ENCODE results near the gene SETD1A. TPM values are rescaled to one million over a fixed set of nuclear protein-coding genes. Genes with fewer than 3 reads are reported as not detected.
A peak's percentile ranks its signal among the peaks of the same experiment; 100 is the strongest.

Gene SETD1A
- total and polyA plus RNA-seq, 9 of the 15 experiments (the other 6 are each of a cell fraction or from before 2014, with no cell fraction given) = 0.08 to 36.0 (median 4.2) TPM

GRCh38 chr16:30949650-30950515, 7.7 kb upstream of the SETD1A start (continued):
- TF ChIP-seq THRAP3 (IDR thresholded peaks at IDR 0.05; ENCODE audit: borderline replicate concordance) (peak; percentile 71; the same call in 1 of the 2 replicates), POLR2AphosphoS5 (IDR thresholded peaks at IDR 0.05; ENCODE audit: control insufficient read depth, insufficient read depth, low read depth, low read length) (peak; percentile 85), EP300 (IDR thresholded peaks at IDR 0.05; ENCODE audit: low read length) (peak; percentile 90), ZNF212 (CRISPR knock-in tag; IDR thresholded peaks at IDR 0.05) (no peak), ZFPM2 (CRISPR knock-in tag; IDR thresholded peaks at IDR 0.05) (peak; percentile 72; the same call in 1 of the 2 replicates), NCOA1 (IDR thresholded peaks at IDR 0.05; ENCODE audit: low read depth) (peak; percentile 76; the same call in 1 of the 2 replicates), SMARCA4 (IDR thresholded peaks at IDR 0.05) (peak; percentile 87), ZSCAN32 (CRISPR knock-in tag; IDR thresholded peaks at IDR 0.05) (no peak), HDGF (IDR thresholded peaks at IDR 0.05) (no peak), BRD9 (IDR thresholded peaks at IDR 0.05; ENCODE audit: low read depth, partially characterized antibody) (peak; percentile 39), CLOCK (CRISPR knock-in tag; IDR thresholded peaks at IDR 0.05; ENCODE audit: borderline replicate concordance) (no peak), POLR2B (IDR thresholded peaks at IDR 0.05; ENCODE audit: low read depth, partially characterized antibody) (peak; percentile 94), POLR3A (IDR thresholded peaks at IDR 0.05; ENCODE audit: borderline replicate concordance, extremely low read depth, insufficient read depth, insufficient read length) (no peak), LEF1 (IDR thresholded peaks at IDR 0.05) (peak; percentile 65), SPI1 (IDR thresholded peaks at IDR 0.05; ENCODE audit: borderline replicate concordance, low read depth, low read length) (peak; percentile 61; the same call in 1 of the 2 replicates), PKNOX1 (IDR thresholded peaks at IDR 0.05) (peak; percentile 65), TEAD2 (tag; IDR thresholded peaks at IDR 0.05) (no peak), PBX2 (CRISPR knock-in tag; IDR thresholded peaks at IDR 0.05; ENCODE audit: low read depth) (no peak), PBX2 (tag; conservative IDR thresholded peaks at IDR 0.05; ENCODE audit: low read depth) (no peak), SMARCE1 (IDR thresholded peaks at IDR 0.05) (peak; percentile 80), ARNT (IDR thresholded peaks at IDR 0.05) (0 out of 4 replicates have a peak, but pooled peaks of 1 of the 2 experiments have one; percentile 55), NRF1 (conservative IDR thresholded peaks at IDR 0.05 in 1 of 2, IDR thresholded peaks at IDR 0.05 in 1 of 2) (peak; percentile 65 to 67; a peak in 3 of 4 replicates), ZNF668 (CRISPR knock-in tag; IDR thresholded peaks at IDR 0.05) (no peak), ZNF644 (tag; IDR thresholded peaks at IDR 0.05; ENCODE audit: low read depth) (0 out of 2 replicates have a peak, but pooled peaks have one; percentile 58)
